GM19328 (cell line): ENCODE measurements around the gene ITIH3.

Experiments used
- ATAC-seq: cut with Tn5 transposase; IDR thresholded peaks from one replicate; pipeline ENCODE4 v1.9.1; 2021; ENCODE audit warnings: mild to moderate bottlenecking, moderate library complexity; ENCODE audit not compliant: unreplicated experiment

The ITIH3 gene

DNA sequence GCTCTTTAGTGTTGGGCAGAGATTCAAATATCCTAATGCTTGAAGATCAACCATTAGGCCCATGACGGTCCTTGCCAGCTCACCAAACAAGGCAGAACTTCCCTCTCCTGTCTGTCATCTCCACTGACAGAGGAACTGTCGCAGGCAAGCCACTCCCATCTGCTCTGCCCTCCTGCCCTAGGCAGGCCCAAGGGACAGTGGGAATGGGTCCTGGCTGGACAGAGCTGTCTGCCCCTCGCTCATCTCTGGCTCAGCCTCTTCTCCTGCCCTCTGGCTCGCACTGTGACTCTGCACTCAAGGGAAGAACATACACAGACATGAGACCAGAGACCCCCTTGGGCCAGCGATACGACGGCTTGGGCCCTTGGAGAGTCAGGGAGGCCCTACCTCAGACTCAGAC lies 47.8 kb downstream of the ITIH3 start:
- ATAC-seq: no peak

DNA sequence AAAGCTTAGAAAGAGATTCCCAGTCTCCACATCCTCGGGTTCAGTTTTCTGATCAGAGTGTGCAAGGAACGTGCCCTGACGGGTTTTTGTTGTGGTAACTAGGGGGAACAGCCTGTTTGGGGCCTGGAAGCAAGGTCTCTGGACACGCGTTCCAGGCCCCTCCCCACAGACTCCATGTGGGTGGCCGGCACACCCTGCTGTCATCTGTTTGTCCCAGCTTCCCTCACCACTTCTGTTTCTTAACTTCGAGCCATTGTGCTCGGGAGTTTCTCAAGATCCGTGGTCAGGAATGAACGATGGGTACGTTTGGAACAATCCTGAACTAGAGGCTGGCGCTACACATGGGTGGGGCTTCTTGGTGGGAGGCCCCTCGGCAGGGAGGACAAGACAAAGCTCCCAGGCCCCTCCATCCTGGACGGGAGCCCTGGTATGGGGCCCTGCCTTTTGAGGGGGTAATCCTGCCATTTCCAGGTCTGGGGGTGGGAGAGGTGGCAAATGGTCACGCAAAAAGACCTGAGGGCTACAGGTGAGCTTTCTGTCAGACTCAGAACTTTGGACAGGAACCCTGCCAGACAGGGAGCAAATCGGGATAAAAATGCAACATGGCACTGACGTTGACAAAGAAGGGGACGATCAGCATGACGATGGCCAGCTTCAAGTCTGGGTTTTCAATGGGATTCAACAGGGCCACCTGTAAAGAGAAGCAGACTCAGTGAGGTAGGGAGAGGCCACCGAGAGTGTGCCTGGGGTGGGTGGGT lies 48.7 kb downstream of the ITIH3 start:
- ATAC-seq: no peak

DNA sequence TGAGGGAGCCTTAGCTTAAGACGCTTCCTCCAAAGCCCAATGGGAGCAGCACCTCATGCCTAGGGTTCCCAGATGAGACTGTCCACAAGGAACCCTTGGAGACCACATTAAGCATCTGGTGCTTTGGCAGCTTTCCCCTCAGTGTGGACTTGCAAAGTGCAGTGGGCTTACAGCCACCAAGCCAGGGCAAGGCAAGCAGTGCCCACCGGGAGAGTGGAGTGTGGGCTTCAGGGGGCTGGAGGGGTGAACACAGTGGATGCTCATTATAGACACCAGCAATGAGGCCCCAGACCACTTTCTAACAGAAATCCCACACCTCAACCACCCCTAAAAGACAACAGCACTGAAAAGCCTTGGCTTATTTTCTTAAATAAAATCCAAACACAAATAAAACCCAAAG lies 49.3 kb downstream of the ITIH3 start:
- no peak for ATAC-seq

DNA sequence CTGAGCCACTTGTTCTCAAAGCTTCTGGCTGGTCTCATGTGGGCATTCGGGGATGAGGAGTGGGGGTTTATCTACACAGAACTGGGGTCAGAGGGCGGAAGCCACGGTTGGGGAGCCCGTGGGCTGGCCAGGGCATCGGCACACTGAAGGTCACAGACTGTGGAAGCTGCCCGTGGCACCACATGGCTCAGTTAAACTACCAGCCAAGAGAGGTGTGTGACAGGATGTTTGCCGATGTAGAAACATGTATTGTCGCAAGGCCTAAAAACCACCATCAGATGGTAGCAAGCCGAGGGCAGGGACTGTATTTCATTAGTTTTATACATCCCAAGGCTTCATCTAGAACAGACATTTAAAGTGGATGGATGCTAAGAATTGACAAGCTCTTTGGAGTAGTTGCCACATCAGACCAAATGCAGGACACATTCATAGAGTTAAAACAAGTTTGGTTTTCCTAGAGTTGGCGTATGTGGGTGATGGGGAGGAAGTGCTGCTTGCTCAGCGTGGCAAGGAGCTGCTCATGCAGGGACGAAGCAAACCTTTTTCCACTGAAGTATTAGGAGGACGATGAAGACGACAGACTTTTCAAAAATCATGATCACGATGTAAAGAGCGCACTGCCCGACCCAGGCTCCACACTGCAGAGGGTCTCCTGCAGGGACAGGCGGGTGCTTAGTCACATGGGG lies 49.8 kb downstream of the ITIH3 start:
- ATAC-seq: no peak

DNA sequence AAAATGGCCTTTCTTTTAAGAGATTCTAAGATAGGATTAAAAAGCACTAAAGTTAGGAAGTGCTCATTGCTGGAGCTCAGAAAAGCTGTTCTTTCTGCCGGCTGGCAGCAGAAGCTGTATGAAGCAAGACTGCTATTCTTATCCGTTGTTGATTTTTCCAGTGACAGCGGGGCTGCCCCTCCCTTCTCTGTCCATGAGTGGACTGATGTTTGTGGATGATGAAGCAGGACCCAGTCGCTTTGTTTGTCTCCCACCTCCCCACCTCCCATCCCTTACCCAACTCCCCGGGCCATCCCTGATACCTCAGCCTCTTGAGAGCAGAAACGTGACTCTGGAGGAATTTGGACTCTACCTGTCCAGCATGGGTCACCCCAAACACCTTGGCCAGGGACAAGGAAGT lies 50.6 kb downstream of the ITIH3 start:
- ATAC-seq: no peak

DNA sequence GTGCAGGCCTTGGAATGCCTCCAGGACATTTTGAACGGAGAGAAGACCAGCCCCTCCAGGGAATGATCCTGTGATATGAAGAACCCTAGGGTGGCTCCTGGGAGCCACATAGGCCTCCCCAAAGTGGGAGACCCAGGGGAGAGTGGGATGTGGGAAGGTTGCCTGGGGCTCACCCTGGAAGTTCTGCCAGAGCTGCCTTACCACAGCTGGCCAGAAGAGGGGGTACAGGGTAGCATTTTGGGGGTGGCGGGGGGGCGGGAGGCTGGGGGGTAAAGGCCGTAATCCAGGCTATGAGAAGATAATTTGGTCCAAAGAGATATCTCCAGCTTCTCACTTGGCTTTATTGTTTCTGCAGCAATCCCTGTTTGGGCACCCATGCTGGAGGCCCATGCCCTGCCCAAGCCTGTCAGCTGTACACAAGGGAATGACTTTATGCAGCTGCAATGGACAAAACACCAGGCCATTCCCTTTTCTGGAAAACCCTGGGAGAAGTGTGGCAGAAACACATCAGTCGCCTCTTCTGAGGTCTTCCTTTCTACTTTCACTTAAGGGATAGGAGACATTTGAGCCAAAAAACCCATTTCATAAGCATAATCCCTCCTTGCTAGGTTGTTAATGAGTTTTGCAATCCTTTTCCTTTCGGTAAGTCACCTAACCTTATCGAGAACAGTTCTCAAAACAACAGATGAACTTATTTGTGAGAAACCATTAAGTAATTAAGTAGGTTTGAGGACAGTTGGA lies 51.3 kb downstream of the ITIH3 start:
- no peak for ATAC-seq

DNA sequence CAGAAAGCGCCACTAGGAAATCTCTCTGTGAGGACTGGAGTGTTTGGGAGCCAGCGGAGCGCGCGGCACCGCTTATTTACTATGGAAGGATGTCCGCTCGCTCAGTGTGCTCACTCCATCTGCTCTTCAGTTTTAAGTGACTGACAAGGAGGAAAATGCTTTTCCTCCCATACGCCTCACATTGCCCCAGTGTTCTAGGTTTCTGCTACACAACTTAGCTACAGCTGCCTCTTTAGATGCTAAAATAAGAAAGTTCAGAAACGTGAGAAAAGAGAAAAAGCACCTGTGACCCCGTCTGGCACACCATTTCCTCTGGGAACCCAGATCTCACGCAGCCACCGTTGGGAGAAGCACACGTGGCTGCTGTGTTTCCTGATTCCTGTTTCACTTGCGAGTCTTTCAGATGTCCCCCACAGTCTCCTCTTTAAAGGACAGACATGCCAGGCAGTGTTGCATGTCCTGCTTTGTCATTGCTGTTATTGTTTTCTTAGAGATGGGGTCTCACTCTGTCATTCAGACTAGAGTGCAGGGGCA lies 51.9 kb downstream of the ITIH3 start:
- ATAC-seq: no peak

DNA sequence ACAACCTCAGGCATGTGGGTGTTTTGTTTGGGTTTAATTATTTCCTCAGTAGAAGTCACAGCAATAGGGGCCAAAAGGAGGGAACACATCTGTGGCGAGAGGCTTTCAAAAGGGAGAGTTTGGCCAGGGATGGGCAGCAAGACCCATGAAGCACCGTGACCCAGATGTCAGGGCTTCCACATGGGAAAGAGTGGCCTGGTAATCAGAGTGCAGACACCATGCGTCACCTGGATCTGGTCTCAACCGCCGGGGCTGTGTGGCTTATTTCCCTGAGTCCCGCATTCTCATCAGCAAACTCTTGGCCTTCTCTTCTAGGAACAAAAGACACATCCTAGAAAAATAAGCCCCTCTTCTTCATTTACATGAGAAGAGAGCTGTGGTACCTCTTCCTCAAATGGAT lies 52.6 kb downstream of the ITIH3 start:
- ATAC-seq: no peak

DNA sequence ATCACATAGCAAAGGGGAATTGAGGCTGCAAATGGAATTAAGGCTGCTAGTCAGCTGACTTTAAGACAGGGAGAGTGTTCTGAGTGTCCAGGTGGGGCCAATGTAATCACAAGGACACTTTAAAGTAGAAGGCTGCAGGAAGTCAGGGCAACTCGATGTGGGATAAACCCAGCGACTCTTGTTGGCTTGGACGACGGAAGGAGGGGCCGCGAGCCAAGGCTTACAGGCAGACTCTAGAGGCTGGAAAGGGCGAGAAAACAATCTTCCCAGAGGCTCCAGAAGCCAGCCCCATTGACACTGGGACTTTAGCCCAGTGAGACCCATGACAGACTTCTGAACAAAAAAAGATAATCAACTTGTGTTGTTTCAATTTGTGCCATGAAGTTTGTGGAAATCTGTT lies 53.1 kb downstream of the ITIH3 start:
- ATAC-seq: no peak

DNA sequence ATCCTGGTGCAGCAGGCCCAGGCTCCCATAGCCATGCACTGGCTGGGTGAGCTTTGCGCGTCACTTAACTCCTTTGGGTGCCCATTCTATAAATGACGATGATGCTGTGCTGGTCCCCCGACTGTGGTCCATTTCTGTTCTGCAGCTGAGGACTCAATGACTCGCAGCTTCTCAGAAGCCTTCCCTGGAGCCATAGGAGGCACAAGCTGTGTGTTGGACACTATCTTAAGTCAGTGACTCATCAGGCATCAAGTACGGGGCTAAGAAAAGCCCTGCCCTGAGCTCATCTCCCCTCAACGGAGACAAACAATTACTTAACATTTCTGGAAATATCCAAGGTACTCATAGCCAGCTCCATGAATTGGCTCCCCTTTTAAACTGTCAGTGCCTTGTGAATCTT lies 54.0 kb downstream of the ITIH3 start:
- ATAC-seq: no peak

DNA sequence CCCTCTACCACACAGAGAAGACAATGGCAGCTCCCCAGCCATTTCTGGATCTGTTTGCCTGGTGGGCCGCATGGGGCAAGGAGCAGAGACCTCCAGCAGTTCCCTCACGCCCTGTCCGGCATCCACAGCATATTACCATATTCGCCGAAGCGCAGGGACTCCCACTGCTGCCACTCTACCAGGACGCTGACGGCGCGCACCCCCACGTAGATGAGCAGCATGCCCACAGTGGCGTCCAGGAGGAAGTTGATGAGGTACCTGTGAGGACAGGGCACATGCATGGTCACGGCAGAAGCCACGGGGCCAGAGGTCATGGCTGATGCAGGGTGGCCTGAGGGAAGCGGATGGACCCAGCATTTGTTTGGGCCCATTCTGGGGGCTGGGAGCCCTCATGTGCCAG lies 55.1 kb downstream of the ITIH3 start:
- ATAC-seq: no peak

DNA sequence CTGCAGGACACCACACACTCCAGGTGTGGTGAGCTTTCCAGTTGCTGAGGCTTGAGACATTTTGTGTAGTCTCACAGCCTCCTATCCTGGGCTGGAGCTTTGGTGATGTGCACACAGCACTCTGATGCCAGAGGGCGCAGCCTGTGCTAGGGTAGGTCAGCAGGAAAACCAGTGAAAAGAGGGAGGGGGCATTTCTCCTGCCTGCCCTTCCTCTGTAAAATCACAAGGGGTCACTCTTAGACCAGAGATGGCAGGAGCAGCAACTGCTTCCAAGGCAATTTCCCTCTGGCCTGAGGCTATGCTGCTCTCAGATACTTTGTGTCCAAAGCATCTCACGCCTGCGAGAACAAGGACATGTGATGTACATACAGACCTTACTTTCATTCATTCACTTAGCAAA lies 56.8 kb downstream of the ITIH3 start:
- no peak for ATAC-seq

DNA sequence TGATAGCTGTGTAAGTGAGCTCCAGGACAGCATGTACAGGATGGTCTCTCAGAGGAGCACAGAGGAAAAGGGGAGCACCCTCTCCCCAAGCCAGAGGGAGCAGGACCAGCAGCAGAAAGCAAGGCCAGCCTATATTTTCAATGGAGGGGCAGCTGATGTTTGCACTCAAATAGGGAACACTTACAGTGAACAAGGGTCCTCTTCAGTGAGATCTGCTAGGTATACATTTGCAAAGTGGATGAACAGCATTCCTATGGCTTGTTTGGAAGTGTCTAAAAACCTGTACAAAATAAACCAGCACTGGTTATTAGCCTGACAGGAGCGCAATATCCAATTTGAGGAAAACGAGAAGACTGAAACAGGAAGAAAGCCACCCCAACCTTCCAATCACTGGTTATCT lies 57.8 kb downstream of the ITIH3 start:
- no peak for ATAC-seq

DNA sequence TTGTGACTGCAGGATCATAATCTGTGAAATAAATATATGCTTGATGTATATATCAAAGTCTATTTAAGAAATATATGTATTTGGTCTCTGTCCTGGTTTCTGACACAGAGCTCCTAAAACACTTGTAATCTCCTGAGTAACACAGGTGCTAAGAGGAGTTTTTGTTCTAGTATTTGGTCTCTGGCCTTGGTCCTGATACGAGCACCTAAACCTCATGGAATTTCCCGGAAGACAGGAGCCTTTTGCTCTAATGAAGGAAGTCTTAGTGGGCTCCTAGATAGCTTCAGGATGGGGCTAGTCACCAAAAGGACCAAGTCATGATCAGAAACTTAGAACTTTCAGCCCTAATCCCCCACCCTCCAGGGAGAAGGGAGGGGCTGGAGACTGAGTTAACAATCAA lies 59.4 kb downstream of the ITIH3 start:
- no peak for ATAC-seq

DNA sequence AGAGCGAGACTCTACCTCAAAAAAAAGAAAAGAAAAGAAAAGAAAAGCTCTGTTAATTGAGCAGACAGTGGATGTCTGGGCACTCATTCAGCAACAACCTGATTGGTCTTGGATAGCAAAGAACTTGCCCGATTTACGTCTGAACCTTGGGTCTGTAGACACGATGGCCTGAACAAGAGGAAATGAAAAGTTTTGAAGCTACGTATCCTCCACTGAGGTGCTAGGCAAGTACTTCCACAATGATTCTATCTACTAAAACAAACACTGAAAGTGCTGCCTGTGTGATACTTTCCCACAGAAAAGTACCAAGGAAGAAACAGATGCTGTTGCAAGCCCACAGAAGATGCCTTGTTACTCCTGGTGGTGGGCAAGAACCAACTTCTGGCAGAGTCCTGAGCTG lies 62.1 kb downstream of the ITIH3 start:
- no peak for ATAC-seq

DNA sequence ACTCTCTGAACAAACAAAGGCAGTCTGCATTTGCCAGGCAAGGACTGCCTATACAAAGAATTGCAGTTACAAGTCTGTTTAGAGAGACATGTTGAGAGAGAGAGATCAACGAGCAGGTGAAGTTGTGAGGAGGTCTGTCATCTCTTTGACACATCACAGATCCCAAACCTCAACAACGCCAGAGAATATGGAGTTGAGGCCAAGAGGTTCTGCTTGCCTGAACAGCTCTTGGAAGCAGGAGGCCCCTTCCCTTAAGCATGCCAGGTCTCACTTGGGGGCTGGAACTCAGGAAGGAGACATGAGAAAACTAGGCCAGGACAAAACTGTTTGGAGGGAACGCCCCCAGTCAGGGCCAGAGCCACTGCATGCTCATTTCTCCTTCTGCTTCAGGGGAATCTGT lies 62.5 kb downstream of the ITIH3 start:
- no peak for ATAC-seq

DNA sequence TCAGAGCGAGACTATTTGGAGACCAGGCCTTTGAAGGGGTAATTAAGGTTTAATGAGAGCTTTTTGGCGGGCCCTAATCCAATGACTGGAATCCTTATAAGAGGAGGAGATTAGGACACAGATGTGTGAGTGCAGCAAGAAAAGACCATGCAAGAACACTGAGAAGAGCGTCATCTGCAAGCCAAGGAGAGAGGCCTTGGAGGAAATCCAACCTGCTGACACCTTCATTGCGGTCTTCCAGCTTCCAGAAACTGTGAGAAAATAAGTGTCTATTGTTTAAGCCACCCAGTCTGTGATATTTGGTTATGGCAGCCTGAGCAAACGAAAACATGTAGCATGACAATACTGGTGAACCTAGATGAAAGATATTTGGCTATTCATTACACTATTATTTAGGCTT lies 63.3 kb downstream of the ITIH3 start:
- ATAC-seq: no peak
